PFSK-1 (cell line): ENCODE measurements around the gene DPYD.

Source experiments
- FOXP2 ChIP-seq: optimal IDR thresholded peaks from 2 replicates; pipeline ENCODE3; 2011; ENCODE audit warnings: borderline replicate concordance, control low read depth, inconsistent platforms; ENCODE audit not compliant: insufficient read depth; ENCODE audit errors: extremely low read length, extremely low read depth
- POLR2AphosphoS5 ChIP-seq: IDR thresholded peaks from 2 replicates; pipeline ENCODE4 v1.6.1; 2012; ENCODE audit warnings: low read depth, mild to moderate bottlenecking, control low read depth, low read length, moderate library complexity
- SIN3A ChIP-seq: IDR thresholded peaks from 2 replicates; pipeline ENCODE4 v1.6.1; 2012; ENCODE audit warnings: mild to moderate bottlenecking, low read length, moderate library complexity, borderline replicate concordance; ENCODE audit not compliant: insufficient read depth
- TAF1 ChIP-seq: IDR thresholded peaks from 2 replicates; pipeline ENCODE4 v1.6.1; 2012; ENCODE audit warnings: low read length, control low read depth, borderline replicate concordance; ENCODE audit not compliant: insufficient read depth
- TF ChIP-seq, protein P1 (sequence below), 2 experiments: IDR thresholded peaks; 2 replicates each; pipeline versions ENCODE4 v1.6.1 to v1.8.0; 2011 to 2012; ENCODE audit warnings: low read depth in 2 of 2, low read length in 2 of 2, control low read depth in 1 of 2, inconsistent platforms in 1 of 2, mild to moderate bottlenecking in 1 of 2, moderate library complexity in 1 of 2; ENCODE audit not compliant: insufficient read depth in 1 of 2

The DPYD gene

GRCh38 chr1:97740891-97741290, 179.9 kb downstream of the DPYD start:
- TF ChIP-seq FOXP2: no peak
- TF ChIP-seq, protein P1, sequence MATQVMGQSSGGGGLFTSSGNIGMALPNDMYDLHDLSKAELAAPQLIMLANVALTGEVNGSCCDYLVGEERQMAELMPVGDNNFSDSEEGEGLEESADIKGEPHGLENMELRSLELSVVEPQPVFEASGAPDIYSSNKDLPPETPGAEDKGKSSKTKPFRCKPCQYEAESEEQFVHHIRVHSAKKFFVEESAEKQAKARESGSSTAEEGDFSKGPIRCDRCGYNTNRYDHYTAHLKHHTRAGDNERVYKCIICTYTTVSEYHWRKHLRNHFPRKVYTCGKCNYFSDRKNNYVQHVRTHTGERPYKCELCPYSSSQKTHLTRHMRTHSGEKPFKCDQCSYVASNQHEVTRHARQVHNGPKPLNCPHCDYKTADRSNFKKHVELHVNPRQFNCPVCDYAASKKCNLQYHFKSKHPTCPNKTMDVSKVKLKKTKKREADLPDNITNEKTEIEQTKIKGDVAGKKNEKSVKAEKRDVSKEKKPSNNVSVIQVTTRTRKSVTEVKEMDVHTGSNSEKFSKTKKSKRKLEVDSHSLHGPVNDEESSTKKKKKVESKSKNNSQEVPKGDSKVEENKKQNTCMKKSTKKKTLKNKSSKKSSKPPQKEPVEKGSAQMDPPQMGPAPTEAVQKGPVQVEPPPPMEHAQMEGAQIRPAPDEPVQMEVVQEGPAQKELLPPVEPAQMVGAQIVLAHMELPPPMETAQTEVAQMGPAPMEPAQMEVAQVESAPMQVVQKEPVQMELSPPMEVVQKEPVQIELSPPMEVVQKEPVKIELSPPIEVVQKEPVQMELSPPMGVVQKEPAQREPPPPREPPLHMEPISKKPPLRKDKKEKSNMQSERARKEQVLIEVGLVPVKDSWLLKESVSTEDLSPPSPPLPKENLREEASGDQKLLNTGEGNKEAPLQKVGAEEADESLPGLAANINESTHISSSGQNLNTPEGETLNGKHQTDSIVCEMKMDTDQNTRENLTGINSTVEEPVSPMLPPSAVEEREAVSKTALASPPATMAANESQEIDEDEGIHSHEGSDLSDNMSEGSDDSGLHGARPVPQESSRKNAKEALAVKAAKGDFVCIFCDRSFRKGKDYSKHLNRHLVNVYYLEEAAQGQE (IDR thresholded peaks at IDR 0.05; ENCODE audit: insufficient read depth in 1 of 2, low read depth in 2 of 2, low read length in 2 of 2): no peak
- no peak for TF ChIP-seq POLR2AphosphoS5
- TF ChIP-seq TAF1: no peak
- TF ChIP-seq SIN3A: no peak

DNA sequence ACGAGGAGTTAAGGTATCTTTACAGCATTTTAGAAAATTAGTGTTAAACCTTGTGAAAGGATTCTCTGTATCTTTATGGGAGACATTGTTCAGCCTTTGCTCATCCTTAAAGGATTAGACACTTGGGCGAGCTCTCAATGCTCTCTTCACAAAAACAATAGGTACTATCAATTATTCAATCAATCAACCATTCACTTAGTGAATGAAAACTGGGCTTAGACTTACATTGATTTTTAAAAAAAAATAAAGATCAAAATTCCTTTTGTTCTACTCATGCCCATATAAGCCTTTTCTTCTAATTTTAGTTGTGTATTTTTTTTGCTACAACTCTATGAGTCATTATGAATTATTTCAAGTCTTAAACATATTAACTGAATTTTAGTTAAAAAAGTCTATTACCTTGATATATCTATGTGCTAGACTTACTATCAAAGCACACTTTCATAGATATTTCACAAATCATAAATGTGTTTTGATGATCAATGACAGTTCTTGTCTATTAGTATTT, 181.2 kb downstream of the DPYD start:
- no peak for TF ChIP-seq TAF1
- TF ChIP-seq FOXP2: no peak
- TF ChIP-seq, protein P1 (IDR thresholded peaks at IDR 0.05; ENCODE audit: insufficient read depth in 1 of 2, low read depth in 2 of 2, low read length in 2 of 2): no peak
- no peak for TF ChIP-seq SIN3A
- no peak for TF ChIP-seq POLR2AphosphoS5

DNA sequence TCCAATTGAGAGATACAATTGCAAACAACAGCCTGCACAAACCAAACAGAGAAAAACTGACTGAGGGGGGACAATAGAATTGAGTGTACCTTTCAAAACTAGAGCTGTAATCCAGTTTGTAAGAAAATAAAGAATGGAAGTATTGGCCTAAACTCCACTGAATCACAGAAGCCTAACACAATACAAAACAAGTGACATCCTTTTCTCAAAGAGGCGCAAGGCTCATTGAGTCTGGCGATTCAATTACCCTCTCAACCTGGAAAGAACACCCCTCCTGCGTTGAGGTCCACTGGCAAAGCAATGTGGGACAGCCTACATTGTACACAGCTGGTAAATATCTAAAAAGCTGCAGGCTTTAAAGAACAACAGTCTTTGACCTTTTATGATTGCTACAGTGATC, 182.6 kb downstream of the DPYD start:
- TF ChIP-seq, protein P1 (IDR thresholded peaks at IDR 0.05; ENCODE audit: insufficient read depth in 1 of 2, low read depth in 2 of 2, low read length in 2 of 2): no peak
- TF ChIP-seq FOXP2 (no peak), POLR2AphosphoS5 (no peak), SIN3A (no peak), TAF1 (no peak)

DNA sequence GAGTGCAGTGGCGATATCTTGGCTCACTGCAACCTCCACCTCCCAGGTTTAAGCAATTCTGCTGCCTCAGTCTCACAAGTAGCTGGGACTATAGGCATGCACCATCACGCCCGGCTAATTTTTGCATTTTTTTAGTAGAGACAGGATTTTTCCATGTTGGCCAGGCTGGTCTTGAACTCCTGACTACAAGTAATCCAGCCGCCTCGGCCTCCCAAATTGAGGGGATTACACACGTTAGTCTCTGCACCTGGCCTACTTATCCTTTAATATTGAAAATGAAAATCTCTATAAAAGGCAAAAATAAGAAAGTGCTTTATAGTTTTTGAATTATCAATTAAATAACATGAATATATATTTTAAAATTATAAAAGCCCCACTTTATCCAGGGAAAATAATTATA, 190.6 kb downstream of the DPYD start:
- TF ChIP-seq POLR2AphosphoS5 (no peak), SIN3A (no peak), TAF1 (no peak), FOXP2 (no peak)
- TF ChIP-seq, protein P1 (IDR thresholded peaks at IDR 0.05; ENCODE audit: insufficient read depth in 1 of 2, low read depth in 2 of 2, low read length in 2 of 2): no peak

DNA sequence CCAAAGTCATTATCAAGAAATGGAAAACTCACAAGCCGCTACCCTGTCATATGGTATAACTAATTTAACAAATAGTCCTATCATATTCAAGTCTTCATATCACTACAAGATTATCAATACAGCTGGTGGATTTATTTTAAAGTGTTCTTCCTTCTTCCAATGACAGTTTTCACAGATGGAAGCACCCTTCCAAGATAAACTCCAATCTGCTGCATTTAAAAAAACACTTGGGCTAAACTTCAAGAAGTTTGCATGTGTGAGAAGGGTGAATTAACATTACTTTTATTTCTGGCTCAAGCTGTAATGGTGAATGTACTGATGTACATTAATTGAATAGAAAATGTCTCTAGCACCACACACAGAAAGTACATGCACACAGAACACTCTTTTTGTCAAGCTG, 192.4 kb downstream of the DPYD start:
- TF ChIP-seq POLR2AphosphoS5 (no peak), TAF1 (no peak), SIN3A (no peak), FOXP2 (no peak)
- TF ChIP-seq, protein P1 (IDR thresholded peaks at IDR 0.05; ENCODE audit: insufficient read depth in 1 of 2, low read depth in 2 of 2, low read length in 2 of 2): no peak
